Osteoblast (primary cell): ENCODE measurements around the gene C3orf18. TPM values are rescaled to one million over a fixed set of nuclear protein-coding genes. Genes with fewer than 3 reads are reported as not detected.

Experiments
- DNase-seq: peaks from one replicate; pipeline ENCODE4 v3.0.0; 2011; ENCODE audit warnings: low spot score, mixed read lengths; ENCODE audit not compliant: insufficient read length; ENCODE audit errors: missing footprints
- H2AFZ ChIP-seq: 2 replicates; pipeline ENCODE4 v1.6.0; 2011; ENCODE audit warnings: mild to moderate bottlenecking, low read length
- H3K27ac ChIP-seq: 2 replicates; pipeline ENCODE4 v1.5.1; 2011; ENCODE audit warnings: mild to moderate bottlenecking, low read depth, low read length, moderate library complexity
- H3K27me3 ChIP-seq: 2 replicates; pipeline ENCODE4 v1.6.0; 2012; ENCODE audit warnings: mild to moderate bottlenecking, control low read depth, inconsistent platforms, low read length, moderate library complexity; ENCODE audit not compliant: insufficient read depth
- H3K36me3 ChIP-seq: 2 replicates; pipeline ENCODE4 v1.5.1; 2011; ENCODE audit warnings: mild to moderate bottlenecking, low read length, control low read depth, moderate library complexity; ENCODE audit not compliant: insufficient read depth
- H3K4me1 ChIP-seq: 2 replicates; pipeline ENCODE4 v1.5.1; 2011; ENCODE audit warnings: mild to moderate bottlenecking, low read length, control low read depth, moderate library complexity; ENCODE audit not compliant: insufficient read depth
- H3K4me2 ChIP-seq: 2 replicates; pipeline ENCODE4 v1.6.0; 2011; ENCODE audit warnings: mild to moderate bottlenecking, low read length; ENCODE audit not compliant: insufficient read depth
- H3K4me3 ChIP-seq: fragments of 200-600 bp; sonication (generic); 3 replicates; pipeline ENCODE4 v1.5.1; 2012; ENCODE audit warnings: mild to moderate bottlenecking, low read length, inconsistent platforms; ENCODE audit not compliant: insufficient read depth
- H3K79me2 ChIP-seq: 2 replicates; pipeline ENCODE4 v1.6.0; 2012; ENCODE audit warnings: mild to moderate bottlenecking, low read length, control low read depth, inconsistent platforms; ENCODE audit not compliant: insufficient read depth
- H3K9me3 ChIP-seq: 2 replicates; pipeline ENCODE4 v1.5.1; 2011; ENCODE audit warnings: low read depth, low read length, control low read depth
- H4K20me1 ChIP-seq: 2 replicates; pipeline ENCODE4 v1.6.0; 2012; ENCODE audit warnings: mild to moderate bottlenecking, low read length, control low read depth; ENCODE audit not compliant: insufficient read depth
- CTCF ChIP-seq: IDR thresholded peaks from 2 replicates; pipeline ENCODE4 v1.5.1; 2011; ENCODE audit warnings: mild to moderate bottlenecking, low read depth, low read length, moderate library complexity; ENCODE audit errors: extremely low read depth
- total RNA-seq: library from RNA; depleted of rRNA; stranded (reverse); fragments of >200 nt; gene quantifications from 2 replicates; pipeline ENCODE4 v1.2.3, GENCODE V29; 2012

The C3orf18 gene
- total RNA-seq, 1 donor, result 18.8 TPM

- H2AFZ ChIP-seq, result no peak overlapping the region
These were observed 37.4 kb upstream of the C3orf18 start for GRCh38 chr3:50604628-50605588.

GRCh38 chr3:50604110-50604621 lies 36.6 kb upstream of the C3orf18 start:
- Histone ChIP-seq H3K9me3 (no peaks in the 10 kb centered on the region), H2AFZ (no peak overlapping the region), H4K20me1 (no peaks in the 10 kb centered on the region), H3K4me2 (no peak overlapping the region), H3K27ac (no peak overlapping the region), H3K36me3 (peaks cover 9% of the 10 kb centered on the region), H3K79me2 (no peaks in the 10 kb centered on the region), H3K4me1 (peaks cover 29% of the 10 kb centered on the region), H3K4me3 (no peak overlapping the region), H3K27me3 (no peaks in the 10 kb centered on the region)
- DNase-seq, result peak; percentile 23
- no peak for TF ChIP-seq CTCF

More at GRCh38 chr3:50604628-50605588, 37.4 kb upstream of the C3orf18 start:
- no peaks in the 10 kb centered on the region for H3K9me3 ChIP-seq
- H3K27me3 ChIP-seq, result no peaks in the 10 kb centered on the region
- TF ChIP-seq CTCF, result no peak
- H3K36me3 ChIP-seq, result peaks cover 9% of the 10 kb centered on the region
- no peaks in the 10 kb centered on the region for H3K79me2 ChIP-seq
- no peak overlapping the region for H3K27ac ChIP-seq
- no peak overlapping the region for H3K4me2 ChIP-seq
- peak; percentile 30 for DNase-seq
- H4K20me1 ChIP-seq, result no peaks in the 10 kb centered on the region
- no peak overlapping the region for H3K4me3 ChIP-seq
- H3K4me1 ChIP-seq, result peaks cover 28% of the 10 kb centered on the region

- Histone ChIP-seq H3K27me3 (no peaks in the 10 kb centered on the region), H3K79me2 (no peaks in the 10 kb centered on the region), H3K9me3 (no peaks in the 10 kb centered on the region), H4K20me1 (no peaks in the 10 kb centered on the region), H3K27ac (peak overlapping the region; percentile 99), H2AFZ (no peak overlapping the region), H3K36me3 (peaks cover 9% of the 10 kb centered on the region), H3K4me1 (peaks cover 29% of the 10 kb centered on the region), H3K4me2 (no peak overlapping the region), H3K4me3 (no peak overlapping the region)
- peak; percentile 26 for DNase-seq
- no peak for TF ChIP-seq CTCF
These were observed 35.9 kb upstream of the C3orf18 start for GRCh38 chr3:50603261-50604109.
